ENCODE results near the gene CIAO2B.
A peak's percentile ranks its signal among the peaks of the same experiment; 100 is the strongest.
"Not testable (repeated sequence)": the region's sequence is repeated elsewhere in the genome, so short reads cannot be mapped to it uniquely, and the experiment has no call there.

CIAO2B gene

DNA sequence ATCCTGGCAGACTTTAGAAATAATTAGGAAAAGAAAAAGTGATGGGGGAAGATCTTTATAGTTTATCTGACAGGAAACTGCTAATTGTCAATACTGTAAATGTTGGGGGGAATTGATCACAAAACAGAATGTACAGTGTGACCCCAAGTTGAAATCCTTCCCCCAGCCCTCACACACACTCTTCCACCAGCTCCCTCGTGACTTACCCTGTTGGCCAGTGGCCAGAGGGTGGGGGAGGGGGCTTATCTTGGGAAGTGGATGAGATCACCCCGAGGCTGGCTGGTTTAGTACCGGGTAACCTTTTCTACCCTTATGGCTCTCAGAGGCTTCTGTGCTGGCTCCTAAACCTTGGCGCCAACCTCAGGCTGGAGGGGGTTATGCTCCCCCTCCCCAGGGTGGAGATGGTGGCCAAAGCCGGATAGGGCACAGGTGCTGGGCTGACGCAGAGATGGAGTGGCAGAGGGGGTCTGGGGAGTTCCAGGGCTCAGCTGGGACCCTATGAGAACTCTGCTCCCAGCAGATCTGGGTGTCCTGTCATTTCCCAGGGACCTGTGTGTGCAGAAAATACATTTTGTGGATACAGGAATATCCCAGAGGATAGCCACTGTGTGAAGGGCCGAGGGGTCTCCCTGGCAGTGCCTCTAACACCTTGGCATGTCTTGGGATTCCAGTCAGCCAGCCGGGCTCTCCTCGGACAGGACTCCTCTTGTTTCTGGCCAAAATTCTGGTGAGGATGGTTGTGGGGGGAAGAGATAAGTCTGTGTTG lies 34.1 kb downstream of the CIAO2B start:
- DNase-seq (ENCODE audit: low spot score), result no peak
- TF ChIP-seq CTCF (IDR thresholded peaks at IDR 0.05; ENCODE audit: extremely low read depth, insufficient read depth, missing control alignments), result no peak
- in situ Hi-C loops (cut with MboI; ENCODE audit: low pct_unique_long_range_greater_than_20kb, low sequenced_read_pairs, unreplicated experiment), result no loop called here

GRCh38 chr16:66899310-66899944 lies 34.8 kb downstream of the CIAO2B start:
- no peak for TF ChIP-seq CTCF (IDR thresholded peaks at IDR 0.05; ENCODE audit: extremely low read depth, insufficient read depth, missing control alignments)
- in situ Hi-C loops (cut with MboI; ENCODE audit: low pct_unique_long_range_greater_than_20kb, low sequenced_read_pairs, unreplicated experiment), result no loop called here
- DNase-seq (ENCODE audit: low spot score), result no peak

GRCh38 chr16:66898933-66899309 lies 35.3 kb downstream of the CIAO2B start:
- in situ Hi-C loops (cut with MboI; ENCODE audit: low pct_unique_long_range_greater_than_20kb, low sequenced_read_pairs, unreplicated experiment), result no loop called here
- no peak for TF ChIP-seq CTCF (IDR thresholded peaks at IDR 0.05; ENCODE audit: extremely low read depth, insufficient read depth, missing control alignments)
- no peak for DNase-seq (ENCODE audit: low spot score)

DNA sequence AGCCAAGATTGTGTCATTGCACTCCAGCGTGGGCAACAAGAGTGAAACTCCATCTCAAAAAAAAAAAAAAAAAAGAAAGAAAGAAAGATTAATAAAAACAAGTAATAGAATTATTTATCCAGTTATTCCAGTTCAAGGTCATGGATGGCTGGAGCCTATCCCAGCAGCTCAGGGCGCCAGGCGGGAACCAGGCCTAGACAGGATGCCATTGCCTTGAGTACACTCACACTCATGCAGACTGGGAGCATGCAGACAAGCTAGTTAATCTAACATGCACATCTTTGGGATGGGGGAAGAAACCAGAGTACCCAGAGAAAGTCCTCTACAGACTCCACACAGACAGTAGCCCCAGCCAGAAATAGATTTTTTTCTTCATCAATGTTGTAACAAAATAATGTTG lies 36.0 kb downstream of the CIAO2B start:
- in situ Hi-C loops (cut with MboI; ENCODE audit: low pct_unique_long_range_greater_than_20kb, low sequenced_read_pairs, unreplicated experiment), result no loop called here
- no peak for DNase-seq (ENCODE audit: low spot score)
- TF ChIP-seq CTCF (IDR thresholded peaks at IDR 0.05; ENCODE audit: extremely low read depth, insufficient read depth, missing control alignments), result no peak

GRCh38 chr16:66896682-66897081 lies 37.5 kb downstream of the CIAO2B start:
- DNase-seq (ENCODE audit: low spot score); in situ Hi-C loops (cut with MboI; ENCODE audit: low pct_unique_long_range_greater_than_20kb, low sequenced_read_pairs, unreplicated experiment): not testable (repeated sequence)

DNA sequence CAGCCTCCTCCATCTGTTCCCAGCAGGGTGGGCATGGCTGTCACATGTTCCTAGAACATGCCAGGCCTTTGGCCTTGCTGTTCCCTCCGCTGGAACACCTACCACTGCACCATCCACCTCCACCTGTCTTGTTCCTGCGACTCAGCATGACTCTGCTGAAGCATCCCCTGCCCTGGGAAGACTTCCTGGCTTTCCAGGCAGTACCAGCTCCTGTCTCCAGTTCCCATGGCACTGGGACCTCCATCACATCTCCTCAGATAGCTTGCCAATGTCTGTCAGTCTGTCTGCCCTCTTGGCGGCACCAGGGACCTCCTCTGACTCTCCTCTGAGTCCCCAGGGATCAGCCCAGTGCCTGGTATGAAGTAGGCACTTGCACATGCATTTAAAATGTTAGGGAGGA lies 38.2 kb downstream of the CIAO2B start:
- TF ChIP-seq CTCF (IDR thresholded peaks at IDR 0.05; ENCODE audit: extremely low read depth, insufficient read depth, missing control alignments), result no peak
- peak; percentile 5 for DNase-seq (ENCODE audit: low spot score)
- in situ Hi-C loops (cut with MboI; ENCODE audit: low pct_unique_long_range_greater_than_20kb, low sequenced_read_pairs, unreplicated experiment), result no loop called here

GRCh38 chr16:66895689-66895979 lies 38.6 kb downstream of the CIAO2B start:
- in situ Hi-C loops (cut with MboI; ENCODE audit: low pct_unique_long_range_greater_than_20kb, low sequenced_read_pairs, unreplicated experiment), result no loop called here
- no peak for TF ChIP-seq CTCF (IDR thresholded peaks at IDR 0.05; ENCODE audit: extremely low read depth, insufficient read depth, missing control alignments)
- no peak for DNase-seq (ENCODE audit: low spot score)
